ENCODE data around the gene SH3GLB1. TPM values are rescaled to one million over a fixed set of nuclear protein-coding genes. Genes with fewer than 3 reads are reported as not detected.

Gene SH3GLB1
- 100 to 1,000 TPM in 2 of 4 donors, 10 to 100 TPM in 2; 94.9 to 135 (median 98.6) TPM for total RNA-seq

DNA sequence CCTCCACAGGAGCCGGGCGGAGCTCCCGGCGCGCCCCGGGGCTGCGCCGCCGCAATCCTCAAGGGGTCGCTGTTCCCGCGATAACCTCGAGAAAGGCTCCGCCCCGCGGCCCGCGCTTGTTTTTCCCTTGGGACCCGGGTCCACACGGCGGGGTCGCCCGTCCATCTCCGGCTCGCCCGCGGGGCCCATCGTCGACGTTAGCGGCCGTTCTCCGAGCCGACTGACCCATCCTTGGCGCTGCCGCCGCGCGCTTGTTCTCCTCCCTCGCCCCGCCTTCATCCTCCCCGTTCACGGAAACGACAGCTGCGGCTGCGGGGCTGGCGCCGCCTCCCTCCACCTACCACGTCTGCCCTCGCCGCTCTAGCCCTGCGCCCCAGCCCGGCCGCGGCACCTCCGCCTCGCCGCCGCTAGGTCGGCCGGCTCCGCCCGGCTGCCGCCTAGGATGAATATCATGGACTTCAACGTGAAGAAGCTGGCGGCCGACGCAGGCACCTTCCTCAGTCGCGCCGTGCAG is at the start of gene SH3GLB1:
Gene SH3GLB1, plus strand, starts transcription at position 119 of the 514 bp plus-strand sequence. Its CDS starts 324 bp downstream, at position 443.
- no peak for TF ChIP-seq CTCF (IDR thresholded peaks at IDR 0.05; ENCODE audit: low read depth)

DNA sequence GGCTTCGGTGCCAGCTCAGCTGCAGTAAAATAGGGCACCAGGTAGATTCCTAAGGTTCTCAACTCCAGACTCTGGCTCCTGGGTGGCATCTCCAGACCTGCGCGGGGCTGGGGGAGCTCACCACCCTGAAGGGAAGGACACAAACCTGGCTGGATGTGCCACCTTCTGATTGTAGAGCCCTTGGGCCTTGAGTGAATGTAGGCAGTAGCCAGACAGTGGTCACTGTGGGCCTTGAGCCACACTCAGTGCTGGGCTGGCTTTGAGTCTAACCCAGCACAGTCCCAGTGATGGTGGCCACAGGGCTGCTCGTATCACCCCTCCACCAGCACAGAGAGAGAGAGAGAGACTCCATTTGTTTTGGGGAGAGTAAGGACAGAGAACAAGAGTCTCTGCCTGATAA is 38.0 kb upstream of the SH3GLB1 start:
- TF ChIP-seq CTCF (IDR thresholded peaks at IDR 0.05; ENCODE audit: low read depth): no peak

DNA sequence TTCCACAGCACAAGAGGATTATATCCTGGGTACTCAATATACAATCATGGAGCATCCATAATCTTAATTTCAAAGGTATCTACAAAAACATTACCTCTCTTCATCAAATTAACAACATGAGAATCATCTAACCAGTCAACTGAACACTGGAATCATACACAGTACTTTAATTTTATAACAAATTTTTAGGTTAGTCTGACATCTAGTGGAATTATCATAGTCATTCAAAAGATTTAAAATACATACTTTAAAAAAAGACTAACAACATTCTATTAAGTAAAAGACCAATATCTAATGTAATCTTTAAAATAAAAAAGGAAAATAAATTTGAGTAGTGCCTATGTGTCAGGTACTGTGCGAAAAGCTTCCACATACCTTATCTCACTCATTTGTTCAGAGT is 16.8 kb upstream of the SH3GLB1 start:
- no peak for TF ChIP-seq CTCF (IDR thresholded peaks at IDR 0.05; ENCODE audit: low read depth)

GRCh38 chr1:86692641-86693040 is 11.7 kb upstream of the SH3GLB1 start:
- no peak for TF ChIP-seq CTCF (IDR thresholded peaks at IDR 0.05; ENCODE audit: low read depth)

GRCh38 chr1:86695400-86695799 is 9.0 kb upstream of the SH3GLB1 start:
- TF ChIP-seq CTCF (IDR thresholded peaks at IDR 0.05; ENCODE audit: low read depth): no peak

DNA sequence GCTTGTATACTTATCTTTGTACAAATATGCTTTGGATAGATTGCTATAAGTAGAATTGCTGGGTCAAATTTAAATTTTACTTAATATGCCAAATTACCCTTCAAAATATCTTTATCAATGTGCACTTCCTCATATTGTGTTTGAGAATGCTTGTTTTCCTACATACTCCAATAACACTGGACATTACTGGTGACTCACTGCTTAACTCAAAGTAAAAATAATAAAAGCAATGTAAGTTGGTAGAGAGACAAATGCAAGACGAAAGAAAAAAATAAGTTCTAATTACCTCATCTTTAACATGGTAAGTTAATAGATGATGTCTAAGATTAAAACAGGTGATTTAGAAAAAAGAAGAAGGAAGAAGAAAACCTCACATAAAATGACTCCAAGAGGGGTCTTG is 7.9 kb upstream of the SH3GLB1 start:
- TF ChIP-seq CTCF (IDR thresholded peaks at IDR 0.05; ENCODE audit: low read depth): no peak

GRCh38 chr1:86699186-86699585 is 5.2 kb upstream of the SH3GLB1 start:
- no peak for TF ChIP-seq CTCF (IDR thresholded peaks at IDR 0.05; ENCODE audit: low read depth)
